Loucy (cell line): ENCODE results near the gene KLF16.

Experiments
- H2AFZ ChIP-seq: fragments of 200-600 bp; sonication (generic); 2 replicates; pipeline ENCODE4 v1.6.0; 2016; ENCODE audit warnings: antibody characterized with exemption, mild to moderate bottlenecking, low read length, moderate library complexity
- H3F3A ChIP-seq: fragments of 200-600 bp; 2 replicates; pipeline ENCODE4 v1.6.0; 2016; ENCODE audit warnings: antibody characterized with exemption, low read depth, mild to moderate bottlenecking
- H3K27me3 ChIP-seq: fragments of 200-600 bp; sonication (generic); 2 replicates; pipeline ENCODE4 v1.6.1; 2014; ENCODE audit warnings: low read length, mild to moderate bottlenecking; ENCODE audit not compliant: insufficient read depth, poor library complexity, severe bottlenecking
- H3K36me3 ChIP-seq: fragments of 200-600 bp; sonication (generic); 2 replicates; pipeline ENCODE4 v1.6.1; 2016; ENCODE audit warnings: low read length; ENCODE audit not compliant: insufficient read depth
- H3K4me1 ChIP-seq: fragments of 200-600 bp; sonication (generic); 2 replicates; pipeline ENCODE4 v1.5.1; 2014; ENCODE audit warnings: low read length, mild to moderate bottlenecking; ENCODE audit not compliant: insufficient read depth, poor library complexity, severe bottlenecking
- H3K4me2 ChIP-seq: fragments of 200-600 bp; sonication (generic); 2 replicates; pipeline ENCODE4 v1.6.0; 2014; ENCODE audit warnings: antibody characterized with exemption, low read length, low read depth, mild to moderate bottlenecking; ENCODE audit not compliant: poor library complexity, severe bottlenecking
- H3K4me3 ChIP-seq: fragments of 200-600 bp; sonication (generic); 2 replicates; pipeline ENCODE4 v1.5.1; 2014; ENCODE audit warnings: low read length, mild to moderate bottlenecking, mixed read lengths; ENCODE audit not compliant: poor library complexity, severe bottlenecking
- H3K79me2 ChIP-seq: fragments of 200-600 bp; sonication (generic); 2 replicates; pipeline ENCODE4 v1.6.1; 2014; ENCODE audit warnings: low read length; ENCODE audit not compliant: insufficient read depth
- H3K9ac ChIP-seq: fragments of 200-600 bp; sonication (generic); 2 replicates; pipeline ENCODE4 v1.6.0; 2014; ENCODE audit warnings: mild to moderate bottlenecking, low read depth, low read length, moderate library complexity; ENCODE audit not compliant: poor library complexity, severe bottlenecking
- H3K9me2 ChIP-seq: fragments of 200-600 bp; sonication (generic); replicated peaks from 2 replicates; pipeline ENCODE4 v1.6.1; 2016; ENCODE audit warnings: low read depth, low read length, mixed read lengths
- H3K9me3 ChIP-seq: fragments of 200-600 bp; sonication (generic); 2 replicates; pipeline ENCODE4 v1.6.1; 2014; ENCODE audit warnings: mild to moderate bottlenecking, antibody characterized with exemption, low read length, low read depth; ENCODE audit not compliant: insufficient read depth
- H4K20me1 ChIP-seq: fragments of 200-600 bp; sonication (generic); 2 replicates; pipeline ENCODE4 v1.6.0; 2014; ENCODE audit warnings: antibody characterized with exemption, low read length, mild to moderate bottlenecking; ENCODE audit not compliant: insufficient read depth, poor library complexity, severe bottlenecking
- EZH2phosphoT487 ChIP-seq: fragments of 200-600 bp; IDR thresholded peaks from 2 replicates; pipeline ENCODE4 v1.6.1; 2018; ENCODE audit warnings: antibody characterized with exemption, mild to moderate bottlenecking, moderate library complexity, borderline replicate concordance
- TF ChIP-seq, protein P1 (sequence below): fragments of 200-600 bp; sonication (generic); conservative IDR thresholded peaks from 2 replicates; pipeline ENCODE4 v1.5.1; 2014; ENCODE audit warnings: mild to moderate bottlenecking, antibody characterized with exemption, low read length

Gene KLF16

DNA sequence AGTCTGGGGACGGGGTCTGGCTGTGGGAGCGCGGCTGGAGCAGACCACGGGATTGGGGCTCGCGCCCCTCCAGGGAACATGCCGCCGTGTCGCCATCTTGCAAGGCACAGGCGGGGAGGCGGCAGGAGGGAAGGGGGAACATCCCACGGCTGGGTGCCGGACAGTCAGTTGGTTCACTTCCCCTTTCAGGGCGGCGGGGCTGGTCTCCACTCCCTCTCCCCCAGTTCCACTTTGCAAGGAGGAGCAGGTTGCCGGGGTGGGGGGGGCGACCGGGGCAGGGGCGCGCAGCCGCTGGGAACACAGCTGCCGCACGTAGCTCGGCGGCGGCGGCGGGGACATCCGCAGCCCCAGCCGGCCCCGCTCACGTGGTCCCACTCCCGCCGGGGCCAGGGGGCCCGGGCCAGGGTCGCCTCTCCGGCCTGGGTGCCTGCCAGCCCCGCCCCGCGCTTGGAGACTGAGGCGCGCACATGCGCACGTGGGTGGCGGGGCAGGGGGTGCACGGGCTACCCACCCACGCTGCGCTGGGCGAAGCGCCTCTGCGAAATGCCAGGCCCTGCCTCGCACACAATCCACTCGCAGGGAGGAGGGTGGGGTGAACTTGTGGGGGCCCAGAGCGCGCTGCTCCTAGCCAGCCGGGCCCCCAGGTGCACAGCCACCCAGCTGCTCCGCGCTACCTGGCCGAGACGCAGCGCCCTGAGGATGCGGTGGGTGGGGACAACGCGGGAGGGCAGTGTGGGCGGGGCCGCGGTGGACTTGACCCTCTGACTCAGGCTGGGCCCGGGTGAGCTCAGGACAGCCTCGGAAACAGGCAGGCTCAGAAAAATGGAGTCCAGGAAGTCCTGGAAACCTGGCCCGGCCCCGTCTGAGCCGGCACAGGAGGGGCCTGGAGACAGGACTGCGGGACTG lies 6.4 kb downstream of the KLF16 start:
- Histone ChIP-seq H4K20me1 (peaks cover 61% of the 10 kb centered on the region), H3K36me3 (no peaks in the 10 kb centered on the region), H3F3A (no peaks in the 10 kb centered on the region), H3K9ac (no peak overlapping the region), H2AFZ (no peak overlapping the region), H3K9me2 (no peaks in the 10 kb centered on the region), H3K4me3 (no peak overlapping the region), H3K27me3 (no peaks in the 10 kb centered on the region), H3K4me2 (no peak overlapping the region), H3K9me3 (no peaks in the 10 kb centered on the region), H3K79me2 (peaks cover 85% of the 10 kb centered on the region), H3K4me1 (peaks cover 38% of the 10 kb centered on the region)
- no peak for TF ChIP-seq EZH2phosphoT487
- TF ChIP-seq, protein P1, sequence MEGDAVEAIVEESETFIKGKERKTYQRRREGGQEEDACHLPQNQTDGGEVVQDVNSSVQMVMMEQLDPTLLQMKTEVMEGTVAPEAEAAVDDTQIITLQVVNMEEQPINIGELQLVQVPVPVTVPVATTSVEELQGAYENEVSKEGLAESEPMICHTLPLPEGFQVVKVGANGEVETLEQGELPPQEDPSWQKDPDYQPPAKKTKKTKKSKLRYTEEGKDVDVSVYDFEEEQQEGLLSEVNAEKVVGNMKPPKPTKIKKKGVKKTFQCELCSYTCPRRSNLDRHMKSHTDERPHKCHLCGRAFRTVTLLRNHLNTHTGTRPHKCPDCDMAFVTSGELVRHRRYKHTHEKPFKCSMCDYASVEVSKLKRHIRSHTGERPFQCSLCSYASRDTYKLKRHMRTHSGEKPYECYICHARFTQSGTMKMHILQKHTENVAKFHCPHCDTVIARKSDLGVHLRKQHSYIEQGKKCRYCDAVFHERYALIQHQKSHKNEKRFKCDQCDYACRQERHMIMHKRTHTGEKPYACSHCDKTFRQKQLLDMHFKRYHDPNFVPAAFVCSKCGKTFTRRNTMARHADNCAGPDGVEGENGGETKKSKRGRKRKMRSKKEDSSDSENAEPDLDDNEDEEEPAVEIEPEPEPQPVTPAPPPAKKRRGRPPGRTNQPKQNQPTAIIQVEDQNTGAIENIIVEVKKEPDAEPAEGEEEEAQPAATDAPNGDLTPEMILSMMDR = no peak

- Histone ChIP-seq H3K9ac (no peak overlapping the region), H3K4me2 (no peak overlapping the region), H3K4me3 (no peak overlapping the region), H3K4me1 (peaks cover 37% of the 10 kb centered on the region), H3F3A (no peaks in the 10 kb centered on the region), H3K36me3 (no peaks in the 10 kb centered on the region), H3K27me3 (no peaks in the 10 kb centered on the region), H2AFZ (no peak overlapping the region), H3K9me2 (no peaks in the 10 kb centered on the region), H3K9me3 (no peaks in the 10 kb centered on the region), H3K79me2 (peaks cover 79% of the 10 kb centered on the region), H4K20me1 (peaks cover 55% of the 10 kb centered on the region)
- TF ChIP-seq, protein P1 = no peak
- no peak for TF ChIP-seq EZH2phosphoT487
Measured at GRCh38 chr19:1856345-1856697, 7.1 kb downstream of the KLF16 start.

DNA sequence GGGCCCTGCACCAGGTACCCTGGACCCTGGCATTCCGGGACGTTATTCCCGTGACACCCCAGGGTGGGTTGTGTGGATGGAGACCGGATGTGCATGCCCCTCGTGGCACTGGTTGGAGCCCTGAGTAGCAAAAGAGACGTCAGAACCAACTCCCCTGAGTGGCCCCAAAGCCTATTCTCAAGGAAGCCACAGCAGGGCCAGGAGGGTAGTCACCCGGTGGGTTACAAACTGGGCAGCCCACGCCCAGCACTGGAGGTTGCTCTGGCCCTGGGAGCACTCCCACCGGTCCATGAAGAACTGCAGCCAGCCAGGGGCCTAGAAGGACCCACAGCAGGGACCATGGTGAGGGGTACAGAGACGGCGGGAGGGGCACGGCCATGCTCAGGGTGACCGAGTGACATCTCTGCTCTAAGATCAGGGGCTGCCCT lies 7.5 kb downstream of the KLF16 start:
- Histone ChIP-seq H3K9me3 (no peaks in the 10 kb centered on the region), H4K20me1 (peaks cover 50% of the 10 kb centered on the region), H2AFZ (no peak overlapping the region), H3F3A (no peaks in the 10 kb centered on the region), H3K9me2 (no peaks in the 10 kb centered on the region), H3K27me3 (no peaks in the 10 kb centered on the region), H3K4me1 (peaks cover 32% of the 10 kb centered on the region), H3K4me2 (peak overlapping the region; percentile 61), H3K4me3 (peak overlapping the region; percentile 37), H3K9ac (peak overlapping the region; percentile 46), H3K79me2 (peaks cover 74% of the 10 kb centered on the region), H3K36me3 (no peaks in the 10 kb centered on the region)
- TF ChIP-seq EZH2phosphoT487 = no peak
- TF ChIP-seq, protein P1 = no peak
